ENCODE measurements around the gene ADAMTS7. TPM values are rescaled to one million over a fixed set of nuclear protein-coding genes. Genes with fewer than 3 reads are reported as not detected.

The ADAMTS7 gene
- total RNA-seq, 1 donor from 2014 or later = 51.9 TPM

- TF ChIP-seq CTCF (conservative IDR thresholded peaks at IDR 0.05) = no peak
- Mint-ChIP-seq H3K36me3 (peaks cover 3% of the 10 kb centered on the region), H3K4me1 (ENCODE audit: unreplicated experiment) (no peaks in the 10 kb centered on the region), H3K4me3 (no peak overlapping the region), H3K9me3 (no peaks in the 10 kb centered on the region), H3K27ac (no peak overlapping the region), H3K27me3 (peaks cover 16% of the 10 kb centered on the region)
- DNase-seq (ENCODE audit: extremely low spot score, unreplicated experiment) = no peak
Observed at GRCh38 chr15:78718837-78719236, 92.4 kb downstream of the ADAMTS7 start.

GRCh38 chr15:78717956-78718656, 93.2 kb downstream of the ADAMTS7 start:
- peaks cover 3% of the 10 kb centered on the region for H3K36me3 Mint-ChIP-seq
- H3K27ac Mint-ChIP-seq = no peak overlapping the region
- no peaks in the 10 kb centered on the region for H3K9me3 Mint-ChIP-seq
- no peak for DNase-seq (ENCODE audit: extremely low spot score, unreplicated experiment)
- H3K27me3 Mint-ChIP-seq = peaks cover 20% of the 10 kb centered on the region
- H3K4me1 Mint-ChIP-seq (ENCODE audit: unreplicated experiment) = no peaks in the 10 kb centered on the region
- no peak for TF ChIP-seq CTCF (conservative IDR thresholded peaks at IDR 0.05)
- H3K4me3 Mint-ChIP-seq = no peak overlapping the region

GRCh38 chr15:78716651-78717050, 94.6 kb downstream of the ADAMTS7 start:
- Mint-ChIP-seq H3K27me3 (peaks cover 20% of the 10 kb centered on the region), H3K27ac (no peak overlapping the region), H3K9me3 (no peaks in the 10 kb centered on the region), H3K4me1 (ENCODE audit: unreplicated experiment) (no peaks in the 10 kb centered on the region), H3K4me3 (no peak overlapping the region), H3K36me3 (peaks cover 3% of the 10 kb centered on the region)
- no peak for DNase-seq (ENCODE audit: extremely low spot score, unreplicated experiment)
- TF ChIP-seq CTCF (conservative IDR thresholded peaks at IDR 0.05) = no peak

GRCh38 chr15:78715930-78716329, 95.3 kb downstream of the ADAMTS7 start:
- H3K4me1 Mint-ChIP-seq (ENCODE audit: unreplicated experiment) = no peaks in the 10 kb centered on the region
- no peak overlapping the region for H3K27ac Mint-ChIP-seq
- no peak for DNase-seq (ENCODE audit: extremely low spot score, unreplicated experiment)
- no peak for TF ChIP-seq CTCF (conservative IDR thresholded peaks at IDR 0.05)
- H3K4me3 Mint-ChIP-seq = no peak overlapping the region
- H3K27me3 Mint-ChIP-seq = peaks cover 20% of the 10 kb centered on the region
- no peaks in the 10 kb centered on the region for H3K9me3 Mint-ChIP-seq
- peaks cover 3% of the 10 kb centered on the region for H3K36me3 Mint-ChIP-seq

- Mint-ChIP-seq H3K9me3 (no peaks in the 10 kb centered on the region), H3K36me3 (peaks cover 3% of the 10 kb centered on the region), H3K4me3 (no peak overlapping the region), H3K4me1 (ENCODE audit: unreplicated experiment) (no peaks in the 10 kb centered on the region), H3K27me3 (peaks cover 21% of the 10 kb centered on the region), H3K27ac (no peak overlapping the region)
- TF ChIP-seq CTCF (conservative IDR thresholded peaks at IDR 0.05) = no peak
- DNase-seq (ENCODE audit: extremely low spot score, unreplicated experiment) = no peak
Observed at GRCh38 chr15:78715434-78715833, 95.8 kb downstream of the ADAMTS7 start.

Data from type B pancreatic cell (in vitro differentiated cells).